Measurements from ENCODE around the gene BRINP3.

- TF ChIP-seq POLR2A (IDR thresholded peaks at IDR 0.05; ENCODE audit: low read length) (no peak), GATA1 (IDR thresholded peaks at IDR 0.05; ENCODE audit: low read depth, low read length) (no peak)
These were observed 322.9 kb downstream of the BRINP3 start for GRCh38 chr1:190154744-190155143.

Measured in erythroblast (primary cell).